Stimulated activated CD8-positive, alpha-beta memory T cell treated with anti-CD3 and anti-CD28 coated beads, Interleukin-12 subunit alpha, Interleukin-12 subunit beta, amount 100 ng/mL, for 24 hours (primary cell): ENCODE results near the gene ZNF362.
"Not testable (repeated sequence)": the region's sequence is repeated elsewhere in the genome, so short reads cannot be mapped to it uniquely, and the experiment has no call there.

Source experiments
- DNase-seq: peaks from one replicate; pipeline ENCODE4 v3.0.0-alpha.2; 2020; ENCODE audit errors: extremely low read depth

Gene ZNF362

DNA sequence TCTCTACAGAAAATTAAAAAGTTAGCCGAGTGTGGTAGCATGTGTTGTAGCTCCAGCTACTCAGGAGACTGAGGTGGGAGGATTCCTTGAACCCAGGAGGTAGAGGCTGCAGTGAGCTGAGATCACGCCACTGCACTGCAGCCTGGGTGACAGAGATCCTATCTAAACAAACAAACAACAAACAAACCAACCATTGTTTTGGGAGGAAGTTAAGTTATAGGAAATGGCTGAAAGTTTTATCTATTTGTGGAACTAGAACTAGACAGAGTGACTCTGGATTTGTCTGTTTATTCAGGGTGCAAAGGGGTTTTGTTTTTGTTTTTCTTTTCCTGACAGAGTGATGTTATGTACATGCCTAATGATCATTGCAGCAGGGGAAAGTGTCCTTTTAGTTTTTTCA is 31.0 kb downstream of the ZNF362 start:
- DNase-seq = no peak

GRCh38 chr1:33288976-33289857 is 32.9 kb downstream of the ZNF362 start:
- DNase-seq = no peak

DNA sequence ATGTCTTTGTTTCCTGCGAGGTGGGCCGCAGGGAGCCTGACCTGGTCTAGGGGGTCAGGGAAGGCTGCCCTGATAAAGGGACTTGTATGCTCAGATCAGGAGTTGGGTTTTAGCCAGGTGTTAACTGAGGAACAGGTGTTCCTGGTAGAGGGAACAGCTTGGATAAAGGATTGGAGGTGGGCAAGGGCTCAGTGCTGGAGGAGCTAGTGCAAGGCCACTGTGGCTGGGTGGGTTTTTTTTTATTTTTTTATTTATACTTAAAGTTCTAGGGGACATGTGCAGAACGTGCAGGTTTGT is 33.5 kb downstream of the ZNF362 start:
- DNase-seq = no peak

DNA sequence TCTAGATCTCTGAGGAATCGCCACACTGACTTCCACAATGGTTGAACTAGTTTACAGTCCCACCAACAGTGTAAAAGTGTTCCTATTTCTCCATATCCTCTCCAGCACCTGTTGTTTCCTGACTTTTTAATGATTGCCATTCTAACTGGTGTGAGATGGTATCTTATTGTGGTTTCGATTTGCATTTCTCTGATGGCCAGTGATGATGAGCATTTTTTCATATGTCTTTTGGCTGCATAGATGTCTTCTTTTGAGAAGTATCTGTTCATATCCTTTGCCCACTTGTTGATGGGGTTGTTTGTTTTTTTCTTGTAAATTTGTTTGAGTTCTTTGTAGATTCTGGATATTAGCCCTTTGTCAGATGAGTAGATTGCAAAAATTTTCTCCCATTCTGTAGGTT is 34.3 kb downstream of the ZNF362 start:
- not testable (repeated sequence) for DNase-seq

GRCh38 chr1:33292726-33293340 is 36.5 kb downstream of the ZNF362 start:
- DNase-seq = no peak

- no peak for DNase-seq
Observed at GRCh38 chr1:33294071-33295010, 38.0 kb downstream of the ZNF362 start.

DNA sequence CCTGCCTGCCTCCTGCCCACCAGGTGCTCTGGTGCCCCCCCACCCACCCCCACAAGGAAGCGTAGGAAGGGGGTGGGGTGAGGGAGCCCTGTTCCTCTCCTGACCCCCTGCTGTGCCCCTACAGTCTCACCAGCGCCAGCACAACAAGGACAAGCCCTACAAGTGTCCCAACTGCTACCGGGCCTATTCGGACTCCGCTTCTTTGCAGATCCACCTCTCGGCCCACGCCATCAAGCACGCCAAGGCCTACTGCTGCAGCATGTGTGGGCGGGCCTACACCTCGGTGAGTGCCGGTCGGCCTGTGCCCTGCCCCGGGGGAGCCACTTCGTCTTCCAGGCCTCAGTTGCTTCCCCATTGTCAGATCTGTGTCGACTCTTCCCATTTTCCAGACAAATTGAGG is 38.7 kb downstream of the ZNF362 start:
- no peak for DNase-seq

DNA sequence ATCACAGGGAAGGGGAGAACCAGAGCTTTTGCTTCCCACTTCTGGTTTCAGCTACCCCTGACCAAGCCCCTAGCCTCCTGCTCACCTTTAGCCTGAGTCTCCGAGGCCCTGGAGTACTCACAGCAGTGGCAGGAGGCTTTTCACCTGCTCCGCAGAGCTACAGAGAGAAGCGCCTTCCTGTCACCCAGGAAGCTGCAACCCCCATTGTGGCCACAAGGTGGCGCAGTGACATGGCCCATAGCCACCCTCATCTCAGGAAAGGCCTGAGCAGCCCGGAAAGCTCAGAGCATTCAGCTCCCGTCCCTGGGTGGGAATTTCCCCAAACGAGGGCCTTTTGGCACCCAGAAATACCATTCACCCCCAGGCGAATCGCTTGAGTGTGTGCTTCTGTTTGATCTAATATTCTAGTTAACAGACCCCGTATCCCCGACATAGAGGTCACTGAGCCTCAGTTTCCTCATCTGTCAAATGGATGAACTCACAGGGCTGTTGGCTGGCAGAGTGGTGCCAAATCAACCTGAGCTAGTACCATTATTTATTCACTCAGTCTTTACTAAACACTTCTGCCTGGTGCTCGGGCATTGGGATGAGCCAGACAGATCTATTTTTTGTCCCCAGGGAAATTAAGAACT is 39.3 kb downstream of the ZNF362 start:
- DNase-seq = peak; percentile 50

DNA sequence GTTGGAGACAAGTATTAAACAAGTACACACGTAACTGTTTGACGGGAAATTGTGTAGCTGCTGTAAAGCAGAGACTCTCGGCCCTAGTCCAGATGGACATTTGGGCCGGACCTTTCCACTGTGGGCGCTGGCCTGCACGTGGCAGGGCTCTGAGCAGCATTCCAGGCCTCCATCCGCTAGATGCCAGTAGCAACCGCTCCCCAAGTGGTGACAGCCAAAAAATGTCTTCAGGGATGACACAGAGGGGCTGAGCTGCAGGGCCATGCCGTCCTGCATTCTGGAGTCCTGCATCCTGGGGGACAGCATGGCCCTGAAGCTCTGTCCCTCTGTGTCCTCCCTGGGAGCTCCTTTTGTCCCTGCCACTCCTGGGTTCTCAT is 39.8 kb downstream of the ZNF362 start:
- no peak for DNase-seq

- no peak for DNase-seq
Observed at GRCh38 chr1:33296824-33297223, 40.5 kb downstream of the ZNF362 start.

DNA sequence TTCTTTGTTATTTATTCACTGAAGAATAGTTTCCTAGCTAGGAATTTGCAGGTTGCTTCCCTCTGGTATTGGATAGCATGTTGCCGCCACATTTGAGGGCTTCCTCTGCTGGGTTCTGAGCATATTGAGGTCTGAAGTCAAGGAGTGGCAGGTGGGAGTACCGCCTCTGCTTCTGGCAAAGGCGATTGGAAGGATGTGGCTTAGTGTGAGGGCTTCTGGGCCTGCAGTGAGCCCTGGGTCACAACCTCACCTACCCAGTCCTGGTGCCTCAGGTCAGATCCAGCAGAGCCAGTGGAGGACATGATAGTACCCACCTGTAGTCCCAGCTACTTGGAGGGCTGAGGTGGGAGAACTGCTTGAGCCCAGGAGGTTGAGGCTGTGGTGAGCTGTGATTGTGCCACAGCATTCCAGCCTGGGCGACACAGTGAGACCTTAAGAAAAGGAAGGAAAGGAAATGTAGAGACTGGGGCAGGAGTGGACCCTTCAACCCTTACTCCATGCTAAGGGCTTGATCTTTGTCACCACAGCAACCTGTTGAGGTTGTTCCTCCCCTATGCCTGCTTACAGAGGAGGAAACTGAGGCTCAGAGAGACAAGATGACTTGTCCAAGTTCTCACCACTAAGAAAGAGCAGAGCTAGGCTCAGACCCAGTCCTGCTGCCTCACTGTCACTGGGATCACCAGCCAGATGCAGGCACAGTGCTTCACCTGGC is 41.8 kb downstream of the ZNF362 start:
- DNase-seq = no peak

- peak; percentile 20 for DNase-seq
Observed at GRCh38 chr1:33298623-33299277, 42.5 kb downstream of the ZNF362 start.

GRCh38 chr1:33299461-33300155 is 43.3 kb downstream of the ZNF362 start:
- no peak for DNase-seq

- no peak for DNase-seq
Observed at GRCh38 chr1:33300673-33301072, 44.4 kb downstream of the ZNF362 start.

DNA sequence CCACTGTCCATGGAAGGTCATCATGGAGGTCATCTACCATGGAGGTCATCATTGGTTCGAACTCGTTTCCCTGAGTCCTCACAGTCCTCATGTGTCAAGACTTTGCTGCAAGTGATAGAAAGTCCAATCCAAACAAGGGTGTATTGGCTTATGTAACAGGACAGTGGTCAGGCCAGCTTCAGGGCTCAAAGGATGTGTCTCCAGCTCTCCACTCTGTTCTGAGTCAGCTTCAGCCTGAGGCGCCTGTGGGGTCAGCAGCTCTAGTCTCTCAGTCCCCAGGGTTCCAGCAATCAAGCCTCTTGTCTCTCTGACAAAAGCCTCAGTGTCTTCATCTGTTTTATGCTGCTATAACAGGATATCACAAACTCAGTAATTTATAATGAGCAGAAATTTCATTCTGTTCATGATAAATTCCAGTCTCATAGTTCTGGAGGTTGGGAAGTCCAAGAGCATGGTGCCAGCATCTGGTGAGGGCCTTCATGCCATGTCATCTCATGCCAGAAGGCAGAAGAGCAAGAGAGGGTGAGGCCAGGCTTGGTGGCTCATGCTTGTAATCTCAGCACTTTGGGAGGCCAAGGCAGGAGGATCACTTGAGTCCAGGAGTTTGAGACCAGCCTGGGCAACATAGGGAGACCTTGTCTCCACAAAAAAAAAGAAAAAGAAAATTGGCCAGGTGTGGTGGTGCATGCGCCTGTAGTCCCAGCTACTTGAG is 45.1 kb downstream of the ZNF362 start:
- DNase-seq = no peak

DNA sequence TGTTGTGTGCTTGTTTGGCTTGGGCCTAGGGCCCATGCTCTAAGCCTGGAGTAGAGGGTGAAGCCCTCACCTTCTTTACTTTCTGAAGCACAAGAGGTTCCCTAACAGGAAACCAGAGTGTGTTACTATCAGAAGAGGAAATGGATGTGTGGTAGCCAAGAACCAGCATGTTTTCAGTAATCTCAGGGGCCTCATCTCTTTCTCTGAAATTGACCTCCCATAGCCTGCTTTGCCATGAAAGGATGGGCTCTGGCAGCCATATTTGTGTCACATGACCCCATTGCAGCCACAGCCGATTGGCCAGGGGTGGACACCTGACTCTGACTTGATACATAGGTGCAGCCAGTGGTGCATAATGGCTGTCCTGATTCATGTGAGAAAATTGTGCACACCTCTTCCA is 46.0 kb downstream of the ZNF362 start:
- DNase-seq = no peak

GRCh38 chr1:33305016-33305415 is 48.7 kb downstream of the ZNF362 start:
- DNase-seq = no peak

DNA sequence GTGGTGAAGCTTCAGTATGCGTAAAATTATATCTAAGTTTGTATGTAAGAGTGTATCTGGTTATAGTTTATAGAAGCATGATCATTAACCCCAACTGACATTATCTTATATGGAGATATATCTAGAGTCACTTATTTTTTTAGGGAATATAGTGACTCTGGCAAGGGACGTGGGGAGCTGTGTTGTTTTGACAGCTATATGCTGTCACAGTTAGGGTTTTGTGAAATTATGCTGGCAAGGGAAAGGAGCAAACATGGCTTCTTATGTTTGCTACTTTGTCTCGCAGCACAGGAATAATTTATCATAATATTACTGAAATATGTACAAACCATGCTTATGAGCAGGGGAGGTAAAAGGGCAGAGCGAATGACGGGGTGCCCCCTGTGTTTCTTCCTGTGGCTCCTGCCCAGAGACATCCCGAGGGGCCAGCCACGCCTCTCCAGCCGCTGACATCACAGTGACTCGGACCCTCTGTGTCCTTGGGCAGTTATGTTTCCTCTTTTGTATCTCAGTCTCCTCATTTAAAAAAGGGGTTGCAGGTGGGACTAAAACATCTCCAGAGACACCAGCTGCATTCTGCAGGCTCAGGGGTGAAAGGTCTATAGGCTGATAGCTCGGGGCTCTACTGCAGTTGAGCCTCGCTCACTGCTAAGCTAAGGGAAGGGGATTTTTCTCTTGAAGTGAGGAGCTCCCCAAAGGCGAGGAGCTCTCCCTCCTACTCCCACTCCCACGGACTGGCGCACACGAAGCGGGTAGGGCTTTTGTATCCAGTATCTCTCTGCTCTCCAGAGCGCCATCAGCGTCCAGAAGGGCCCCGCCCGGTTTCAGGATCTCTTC is 49.7 kb downstream of the ZNF362 start:
- no peak for DNase-seq
